Daoy (cell line): ENCODE measurements around the gene DCTN1. TPM values are rescaled to one million over a fixed set of nuclear protein-coding genes. Genes with fewer than 3 reads are reported as not detected.

Source experiments
- DNase-seq: peaks from one replicate; pipeline ENCODE4 v3.0.0-alpha.2; 2015; ENCODE audit warnings: low read depth
- total RNA-seq: library from RNA; depleted of rRNA; stranded (reverse); fragments of >200 nt; shearing (Covaris generic); gene quantifications from 2 replicates; pipeline ENCODE4 v1.2.3, GENCODE V29; 2014; rRNA removed

Gene DCTN1
- total RNA-seq, 1 experiment from 2014 or later = 74.5 TPM

- no peak for DNase-seq
Observed at GRCh38 chr2:74325815-74326214, 54.3 kb downstream of the DCTN1 start.

GRCh38 chr2:74321737-74322136 lies 58.4 kb downstream of the DCTN1 start:
- no peak for DNase-seq

- DNase-seq = no peak
Observed at GRCh38 chr2:74317701-74318100, 62.4 kb downstream of the DCTN1 start.

GRCh38 chr2:74316627-74317295 lies 63.4 kb downstream of the DCTN1 start:
- DNase-seq = no peak

- no peak for DNase-seq
Observed at GRCh38 chr2:74314107-74314506, 66.0 kb downstream of the DCTN1 start.

GRCh38 chr2:74313497-74313896 lies 66.6 kb downstream of the DCTN1 start:
- DNase-seq = no peak

- no peak for DNase-seq
Observed at GRCh38 chr2:74312913-74313312, 67.2 kb downstream of the DCTN1 start.

Other genes starting within 250 kb of the DCTN1 start
- 148 and 152 TPM in 2 replicates for gene BOLA3, start 232.4 kb downstream of the DCTN1 start, total RNA-seq
- 101 and 164 TPM in 2 replicates for gene MOB1A, start 201.4 kb downstream of the DCTN1 start, total RNA-seq
- gene MTHFD2, start 181.7 kb downstream of the DCTN1 start, total RNA-seq = 90.0 and 90.7 TPM in 2 replicates
- gene SLC4A5, start 36.9 kb downstream of the DCTN1 start, total RNA-seq = 0.17 TPM in 1 of 2 replicates, not detected in the other
- 1.4 TPM in 2 replicates for gene C2orf81, start 41.3 kb upstream of the DCTN1 start, total RNA-seq
- gene WDR54, start 41.4 kb upstream of the DCTN1 start, total RNA-seq = 62.2 and 68.1 TPM in 2 replicates
- gene RTKN, start 61.6 kb upstream of the DCTN1 start, total RNA-seq = 5.4 and 6.9 TPM in 2 replicates
- gene INO80B, start 74.8 kb upstream of the DCTN1 start, total RNA-seq = 13.8 and 17.8 TPM in 2 replicates
- 30.9 and 37.0 TPM in 2 replicates for gene WBP1, start 78.1 kb upstream of the DCTN1 start, total RNA-seq
- 45.2 and 52.4 TPM in 2 replicates for gene MOGS, start 85.1 kb upstream of the DCTN1 start, total RNA-seq
- gene MRPL53, start 92.4 kb upstream of the DCTN1 start, total RNA-seq = 41.5 and 43.9 TPM in 2 replicates
- 8.5 and 8.9 TPM in 2 replicates for gene CCDC142, start 102.7 kb upstream of the DCTN1 start, total RNA-seq
- 19.4 and 26.3 TPM in 2 replicates for gene TTC31, start 102.8 kb upstream of the DCTN1 start, total RNA-seq
- 0.97 and 1.7 TPM in 2 replicates for gene LBX2, start 119.3 kb upstream of the DCTN1 start, total RNA-seq
- 22.8 and 42.1 TPM in 2 replicates for gene PCGF1, start 127.4 kb upstream of the DCTN1 start, total RNA-seq
- 0.77 TPM in 1 of 2 replicates, not detected in the other for gene TLX2, start 134.1 kb upstream of the DCTN1 start, total RNA-seq
- 1.1 TPM in 1 of 2 replicates, not detected in the other for gene DQX1, start 145.9 kb upstream of the DCTN1 start, total RNA-seq
- 135 TPM in 2 replicates for gene AUP1, start 149.4 kb upstream of the DCTN1 start, total RNA-seq
- 41.2 and 44.8 TPM in 2 replicates for gene HTRA2, start 149.6 kb upstream of the DCTN1 start, total RNA-seq
- gene LOXL3, start 173.6 kb upstream of the DCTN1 start, total RNA-seq = 54.5 and 62.0 TPM in 2 replicates
- gene DOK1, start 174.4 kb upstream of the DCTN1 start, total RNA-seq = 19.8 and 20.6 TPM in 2 replicates